IMR-90 (cell line): ENCODE data around the gene SHOX. TPM values are rescaled to one million over a fixed set of nuclear protein-coding genes. Genes with fewer than 3 reads are reported as not detected.

Experiments
- ATAC-seq: fragments of 200-7000 bp; cut with Tn5 transposase; 2 replicates; pipeline ENCODE4 v1.9.1; 2020; ENCODE audit warnings: low read depth, mild to moderate bottlenecking, moderate library complexity
- BruUV-seq: library from RNA; stranded (reverse); fragments of 400-500 nt; replicated peaks from 2 replicates; lab custom pipeline; 2021; lab: Mats Ljungman, UMichigan
- CTCF ChIA-PET: fragments of 300-600 bp; formaldehyde crosslinking; extraction: SDS; loops from one replicate; lab custom pipeline; 2021; ENCODE audit warnings: antibody characterized with exemption; lab: Yijun Ruan, JAX
- POLR2A ChIA-PET: fragments of 300-600 bp; sonication (Branson Sonifier 250); formaldehyde crosslinking; loops from one replicate; lab custom pipeline; 2022; ENCODE audit warnings: antibody characterized with exemption; ENCODE audit not compliant: unreplicated experiment; lab: Charles Lee
- DNase-seq: peaks from one replicate; pipeline ENCODE4 v3.0.0; 2013
- H2AFZ ChIP-seq: replicated peaks from 2 replicates; pipeline ENCODE3; 2013; ENCODE audit warnings: low read length, mild to moderate bottlenecking; ENCODE audit not compliant: poor library complexity
- H2AK5ac ChIP-seq: 2 replicates; pipeline ENCODE4 v1.6.1; 2013; ENCODE audit warnings: low read depth, low read length, inconsistent platforms
- H2AK9ac ChIP-seq: replicated peaks from 2 replicates; pipeline ENCODE3; 2013; ENCODE audit warnings: mild to moderate bottlenecking, low read depth, low read length, moderate library complexity; ENCODE audit not compliant: poor library complexity
- H2BK120ac ChIP-seq: 2 replicates; pipeline ENCODE4 v1.6.1; 2013; ENCODE audit warnings: low read depth, low read length, inconsistent platforms
- H2BK15ac ChIP-seq: 3 replicates; pipeline ENCODE4 v1.6.1; 2013; ENCODE audit warnings: low read depth, low read length, inconsistent platforms
- H2BK20ac ChIP-seq: 2 replicates; pipeline ENCODE4 v1.6.1; 2013; ENCODE audit warnings: low read depth, mild to moderate bottlenecking, inconsistent platforms, low read length, moderate library complexity
- H2BK5ac ChIP-seq: 2 replicates; pipeline ENCODE4 v1.6.1; 2013; ENCODE audit warnings: mild to moderate bottlenecking, low read depth, low read length, inconsistent platforms; ENCODE audit not compliant: poor library complexity, severe bottlenecking
- H3K14ac ChIP-seq: replicated peaks from 2 replicates; pipeline ENCODE4 v1.6.1; 2013; ENCODE audit warnings: low read depth, low read length, inconsistent platforms
- H3K18ac ChIP-seq: 2 replicates; pipeline ENCODE4 v1.6.1; 2013; ENCODE audit warnings: low read depth, low read length, control low read depth
- H3K23ac ChIP-seq: 2 replicates; pipeline ENCODE4 v1.6.1; 2013; ENCODE audit warnings: low read depth, low read length, inconsistent platforms
- H3K27ac ChIP-seq: 2 replicates; pipeline ENCODE4 v1.5.1; 2013; ENCODE audit warnings: mild to moderate bottlenecking, control low read depth, low read length; ENCODE audit not compliant: insufficient read depth
- H3K27me3 ChIP-seq: 2 replicates; pipeline ENCODE4 v1.6.1; 2013; ENCODE audit warnings: low read length; ENCODE audit not compliant: control insufficient read depth, insufficient read depth
- H3K36me3 ChIP-seq: 2 replicates; pipeline ENCODE4 v1.6.1; 2013; ENCODE audit warnings: low read length, mixed read lengths; ENCODE audit not compliant: control insufficient read depth, insufficient read depth
- H3K4ac ChIP-seq: 2 replicates; pipeline ENCODE4 v1.6.1; 2013; ENCODE audit warnings: low read depth, low read length, inconsistent platforms
- H3K4me1 ChIP-seq: 2 replicates; pipeline ENCODE4 v1.6.1; 2013; ENCODE audit warnings: low read length, mixed read lengths; ENCODE audit not compliant: control insufficient read depth, insufficient read depth
- H3K4me2 ChIP-seq: 2 replicates; pipeline ENCODE4 v1.6.1; 2013; ENCODE audit warnings: low read depth, mild to moderate bottlenecking, control low read depth, low read length, moderate library complexity
- H3K4me3 ChIP-seq: 2 replicates; pipeline ENCODE4 v1.5.1; 2013; ENCODE audit warnings: low read depth, mild to moderate bottlenecking, control low read depth, low read length, moderate library complexity; ENCODE audit not compliant: insufficient read depth
- H3K56ac ChIP-seq: 2 replicates; pipeline ENCODE4 v1.6.1; 2013; ENCODE audit warnings: low read length, inconsistent platforms; ENCODE audit not compliant: insufficient read depth; ENCODE audit errors: extremely low read depth
- H3K79me1 ChIP-seq, 2 experiments: 2 replicates each; pipeline ENCODE4 v1.6.1; 2013; ENCODE audit warnings: low read length in 2 of 2, inconsistent platforms in 1 of 2, low read depth in 1 of 2
- H3K9ac ChIP-seq: 2 replicates; pipeline ENCODE4 v1.6.1; 2013; ENCODE audit warnings: low read depth, low read length, control low read depth
- H3K9me1 ChIP-seq: 2 replicates; pipeline ENCODE4 v1.6.1; 2013; ENCODE audit warnings: low read length, inconsistent platforms; ENCODE audit not compliant: insufficient read depth
- H3K9me3 ChIP-seq: 2 replicates; pipeline ENCODE4 v1.6.1; 2013; ENCODE audit warnings: low read length; ENCODE audit not compliant: control insufficient read depth, insufficient read depth
- H4K20me1 ChIP-seq: 2 replicates; pipeline ENCODE4 v1.6.1; 2013; ENCODE audit warnings: low read length, inconsistent platforms; ENCODE audit not compliant: insufficient read depth
- H4K5ac ChIP-seq: 2 replicates; pipeline ENCODE4 v1.6.1; 2013; ENCODE audit warnings: mild to moderate bottlenecking, low read depth, low read length, control low read depth
- H4K8ac ChIP-seq, 2 experiments: 2 replicates each; pipeline ENCODE4 v1.6.1; 2013; ENCODE audit warnings: low read depth in 2 of 2, low read length in 2 of 2, control low read depth in 1 of 2, inconsistent platforms in 1 of 2
- H4K91ac ChIP-seq: 2 replicates; pipeline ENCODE4 v1.6.1; 2013; ENCODE audit warnings: low read depth, low read length, inconsistent platforms; ENCODE audit not compliant: insufficient read depth
- BHLHE40 ChIP-seq: fragments of 150-350 bp; IDR thresholded peaks from 2 replicates; pipeline ENCODE4 v1.6.1; 2016; ENCODE audit warnings: mild to moderate bottlenecking, low read depth, low read length
- CEBPB ChIP-seq: IDR thresholded peaks from 2 replicates; pipeline ENCODE4 v1.6.1; 2012; ENCODE audit warnings: low read depth, low read length, improper control_type of control experiment
- CHD1 ChIP-seq: IDR thresholded peaks from 2 replicates; pipeline ENCODE4 v1.6.1; 2012; ENCODE audit warnings: low read depth, low read length, improper control_type of control experiment
- ELK1 ChIP-seq: fragments of 150-350 bp; IDR thresholded peaks from 2 replicates; pipeline ENCODE4 v1.6.1; 2016; ENCODE audit warnings: low read depth, mild to moderate bottlenecking, low read length, moderate library complexity, borderline replicate concordance
- FOS ChIP-seq: fragments of 150-350 bp; IDR thresholded peaks from 2 replicates; pipeline ENCODE4 v1.6.1; 2016; ENCODE audit warnings: low read depth, low read length
- MAZ ChIP-seq: IDR thresholded peaks from 2 replicates; pipeline ENCODE4 v1.6.1; 2012; ENCODE audit warnings: low read depth, mild to moderate bottlenecking, low read length, improper control_type of control experiment, moderate library complexity, borderline replicate concordance
- MXI1 ChIP-seq: IDR thresholded peaks from 2 replicates; pipeline ENCODE4 v1.6.1; 2012; ENCODE audit warnings: low read depth, mild to moderate bottlenecking, low read length, moderate library complexity, borderline replicate concordance
- NFE2L2 ChIP-seq: fragments of 150-350 bp; IDR thresholded peaks from 2 replicates; pipeline ENCODE4 v1.6.1; 2016; ENCODE audit warnings: low read depth, mild to moderate bottlenecking, low read length
- POLR2A ChIP-seq: IDR thresholded peaks from 2 replicates; pipeline ENCODE4 v1.6.1; 2012; ENCODE audit warnings: mild to moderate bottlenecking, low read depth, low read length
- RAD21 ChIP-seq: IDR thresholded peaks from 2 replicates; pipeline ENCODE4 v1.6.1; 2012; ENCODE audit warnings: low read length, improper control_type of control experiment
- RCOR1 ChIP-seq: IDR thresholded peaks from 2 replicates; pipeline ENCODE4 v1.6.1; 2012; ENCODE audit warnings: mild to moderate bottlenecking, low read length, improper control_type of control experiment; ENCODE audit not compliant: insufficient replicate concordance
- RFX5 ChIP-seq: IDR thresholded peaks from 2 replicates; pipeline ENCODE4 v1.8.0; 2012; ENCODE audit warnings: low read depth, mild to moderate bottlenecking, low read length, moderate library complexity
- SMC3 ChIP-seq: fragments of 150-350 bp; IDR thresholded peaks from 2 replicates; pipeline ENCODE4 v1.6.1; 2016; ENCODE audit warnings: low read depth, mild to moderate bottlenecking, antibody characterized with exemption, low read length, moderate library complexity
- USF2 ChIP-seq: fragments of 150-350 bp; IDR thresholded peaks from 2 replicates; pipeline ENCODE4 v1.6.1; 2017; ENCODE audit warnings: mild to moderate bottlenecking, antibody characterized with exemption, low read length, low read depth
- WGBS, 2 experiments: methylation state at CpG; one replicate each; pipeline versions ENCODE4 v1.1.5 to v1.1.7; 2013; ENCODE audit warnings: missing lambda C conversion rate in 2 of 2; ENCODE audit not compliant: insufficient read length in 1 of 2; ENCODE audit errors: extremely low coverage in 2 of 2; 5-methylcytosine and 5-hydroxymethylcytosine counted together
- dilution Hi-C: fragments of 300-500 bp; cut with HindIII; formaldehyde crosslinking; loops from one replicate; pipeline ENCODE4 v1.14.3; 2018; ENCODE audit warnings: low sequenced_read_pairs; ENCODE audit not compliant: unreplicated experiment
- in situ Hi-C: fragments of 300-500 bp; cut with MboI; formaldehyde crosslinking; loops from 3 replicates; pipeline ENCODE4 v1.14.3; 2019; ENCODE audit warnings: low sequenced_read_pairs, inconsistent platforms, mixed read lengths
- intact Hi-C: fragments of 100-400 bp; cut with micrococcal nuclease; formaldehyde crosslinking; loops from 2 replicates; pipeline ENCODE4 v1.10.0; 2022
- polyA plus RNA-seq, 3 experiments: library from polyadenylated mRNA; depleted of rRNA; stranded (reverse); fragments of >200 nt; gene quantifications; 2 replicates each; pipeline ENCODE4 v1.2.3, GENCODE V29; 2012; ENCODE audit warnings: low replicate concordance in 1 of 3
- total RNA-seq: library from RNA; depleted of rRNA; stranded (reverse); fragments of >200 nt; gene quantifications from 2 replicates; pipeline ENCODE4 v1.2.3, GENCODE V29; 2012

SHOX gene
- total and polyA plus RNA-seq, 2 of the 4 experiments (the other 2 are of a cell fraction) = not detected

- H3K4me3 ChIP-seq = no peak overlapping the region
- dilution Hi-C loops = no loop called here
- H4K91ac ChIP-seq = no peak overlapping the region
- H3K27ac ChIP-seq = no peak overlapping the region
- H3K9ac ChIP-seq = no peak overlapping the region
- no peak overlapping the region for H2BK120ac ChIP-seq
- no peaks in the 10 kb centered on the region for H4K20me1 ChIP-seq
- no peak for ATAC-seq
- intact Hi-C loops = no loop called here
- H4K5ac ChIP-seq = no peak overlapping the region
- no peak overlapping the region for H3K4me2 ChIP-seq
- no peak overlapping the region for H2BK15ac ChIP-seq
- DNase-seq = no peak
- no peak for TF ChIP-seq ELK1
- no peak for TF ChIP-seq NFE2L2
- TF ChIP-seq USF2 = no peak
- no peak for TF ChIP-seq POLR2A
- no peak for TF ChIP-seq FOS
- TF ChIP-seq RAD21 = no peak
- TF ChIP-seq RCOR1 = no peak
- TF ChIP-seq RFX5 = no peak
- no peak for TF ChIP-seq CEBPB
- no peak for TF ChIP-seq SMC3
- no peak for TF ChIP-seq MAZ
- TF ChIP-seq BHLHE40 = no peak
- TF ChIP-seq CHD1 = no peak
- no peak for TF ChIP-seq MXI1
- H2AK5ac ChIP-seq = no peak overlapping the region
- no peaks in the 10 kb centered on the region for H3K27me3 ChIP-seq
- H3K79me1 ChIP-seq = no peaks in the 10 kb centered on the region
- H3K4ac ChIP-seq = no peak overlapping the region
- H3K4me1 ChIP-seq = no peaks in the 10 kb centered on the region
- 0% methylated on average over 1 of the region's 3 CpGs; no CpG with 5 or more reads in 1 of the 2 experiments for WGBS, 2 experiments
- no peaks in the 10 kb centered on the region for H3K9me1 ChIP-seq
- POLR2A ChIA-PET = no interaction called here
- peaks cover 20% of the 10 kb centered on the region for H3K9me3 ChIP-seq
- no peak overlapping the region for H3K56ac ChIP-seq
- H3K18ac ChIP-seq = no peak overlapping the region
- H2BK5ac ChIP-seq = no peak overlapping the region
- H3K36me3 ChIP-seq = no peaks in the 10 kb centered on the region
- no TSS peak for BruUV-seq
- H3K23ac ChIP-seq = no peak overlapping the region
- in situ Hi-C loops = no loop called here
- H3K14ac ChIP-seq = no peak overlapping the region
- no peak overlapping the region for H4K8ac ChIP-seq
- no peak overlapping the region for H2BK20ac ChIP-seq
- CTCF ChIA-PET = no interaction called here
- H2AFZ ChIP-seq = no peak overlapping the region
- no peak overlapping the region for H2AK9ac ChIP-seq
These were observed 15.6 kb downstream of the SHOX start for GRCh38 chrX:646228-646495.
